ENCODE data around the gene ATRAID.
A peak's percentile ranks its signal among the peaks of the same experiment; 100 is the strongest.

ATRAID gene

DNA sequence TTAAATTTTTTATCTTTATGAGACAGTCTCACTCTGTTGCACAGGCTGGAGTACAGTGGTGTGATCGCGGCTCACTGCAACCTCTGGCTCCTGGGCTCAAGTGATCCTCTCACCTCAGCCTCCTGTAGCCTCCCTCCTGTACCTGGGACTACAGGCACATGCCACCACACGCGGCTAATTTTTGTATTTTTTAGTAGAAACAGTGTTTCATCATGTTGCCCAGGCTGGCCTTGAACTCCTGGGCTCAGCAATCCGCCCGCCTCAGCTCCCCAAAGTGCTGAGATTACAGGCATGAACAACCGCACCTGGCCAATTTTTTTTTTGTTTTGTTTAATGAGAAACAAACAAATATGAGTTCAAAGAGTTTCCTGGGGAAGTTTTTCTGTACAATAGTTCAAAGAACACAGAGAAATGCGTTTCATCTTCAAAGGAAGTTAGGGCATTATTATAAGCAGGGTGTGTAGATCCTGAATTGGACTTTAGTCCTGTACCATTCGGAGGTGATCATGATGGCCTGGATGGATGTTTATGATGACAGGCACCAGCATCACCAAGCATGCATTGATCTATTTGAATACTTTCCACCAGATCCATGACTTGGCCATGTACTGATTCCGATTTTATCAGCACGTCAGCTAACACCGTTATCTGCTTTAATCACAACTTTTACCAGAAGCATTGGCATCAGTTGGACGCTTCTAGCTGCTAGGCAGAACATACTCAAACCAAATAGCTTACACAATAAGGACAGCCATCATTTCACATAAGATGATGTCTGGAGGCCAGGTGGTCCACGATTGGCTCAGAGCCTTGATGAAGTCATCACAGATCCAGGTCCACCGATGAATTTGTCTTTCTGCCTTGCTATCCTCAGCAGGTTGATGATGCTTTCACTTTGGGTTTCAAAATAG, 34.1 kb upstream of the ATRAID start:
- no peaks in the 10 kb centered on the region for H3K36me3 ChIP-seq (ENCODE audit: insufficient read depth, low read length)
- no peaks in the 10 kb centered on the region for H3K9me3 ChIP-seq (ENCODE audit: low read depth, low read length)
- no peak overlapping the region for H3K27ac ChIP-seq
- no peak overlapping the region for H3K4me3 ChIP-seq
- no peak for DNase-seq (ENCODE audit: low read depth, low spot score)
- H3K9ac ChIP-seq (ENCODE audit: insufficient read length) = no peak overlapping the region
- TF ChIP-seq POLR2AphosphoS5 (IDR thresholded peaks at IDR 0.05; ENCODE audit: borderline replicate concordance, low read depth, low read length) (no peak), EZH2 (IDR thresholded peaks at IDR 0.05) (no peak)

DNA sequence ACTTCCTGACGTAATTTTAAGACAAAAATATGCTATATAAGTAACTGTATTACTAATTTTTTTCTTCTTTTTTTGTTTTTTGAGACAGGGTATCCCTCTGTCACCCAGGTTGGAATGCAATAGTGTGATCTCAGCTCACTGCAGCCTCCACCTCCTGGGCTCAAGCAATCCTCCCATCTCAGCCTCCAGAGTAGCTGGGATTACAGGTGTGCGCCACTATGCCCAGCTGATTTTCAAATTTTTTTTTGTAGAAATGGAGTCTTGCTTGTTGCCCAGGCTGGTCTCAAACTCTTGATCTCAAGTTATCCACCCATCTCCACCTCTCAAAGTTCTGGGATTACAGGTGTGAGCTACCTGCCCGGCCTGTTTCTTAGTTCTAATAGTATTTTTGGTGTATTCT, 33.4 kb upstream of the ATRAID start:
- Histone ChIP-seq H3K36me3 (ENCODE audit: insufficient read depth, low read length) (no peaks in the 10 kb centered on the region), H3K27ac (no peak overlapping the region), H3K9ac (ENCODE audit: insufficient read length) (no peak overlapping the region), H3K9me3 (ENCODE audit: low read depth, low read length) (no peaks in the 10 kb centered on the region), H3K4me3 (no peak overlapping the region)
- TF ChIP-seq EZH2 (IDR thresholded peaks at IDR 0.05) = no peak
- no peak for DNase-seq (ENCODE audit: low read depth, low spot score)

DNA sequence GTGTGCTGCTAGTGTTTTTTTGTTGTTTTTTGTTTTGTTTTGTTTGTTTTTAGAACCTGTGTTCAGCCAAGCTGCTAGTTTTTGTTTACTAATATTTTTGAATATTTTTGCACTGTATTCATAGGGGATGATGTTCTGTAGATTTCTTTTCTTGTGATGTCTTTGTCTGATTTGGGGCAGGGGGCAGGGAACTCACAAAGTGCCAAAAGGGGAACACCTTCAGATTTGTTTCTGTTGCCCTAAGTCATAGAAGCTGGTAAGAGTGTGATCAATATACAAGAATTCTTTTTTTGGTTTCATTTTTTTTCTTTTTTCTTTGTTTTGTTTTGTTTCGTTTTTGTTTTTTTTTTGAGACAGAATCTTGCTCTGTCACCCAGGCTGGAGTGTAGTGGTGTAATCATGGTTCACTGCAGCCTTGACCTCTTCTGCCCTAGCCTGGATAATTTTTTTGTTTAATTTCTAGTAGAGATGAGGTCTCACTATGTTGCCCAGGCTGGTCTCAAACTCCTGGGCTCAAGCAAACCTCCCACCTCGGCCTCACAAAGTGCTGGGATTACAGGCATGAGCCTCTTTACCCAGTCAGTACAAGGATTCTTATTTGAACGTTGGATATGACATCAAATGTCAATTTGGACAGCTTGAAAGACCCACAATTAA, 32.4 kb upstream of the ATRAID start:
- no peak for DNase-seq (ENCODE audit: low read depth, low spot score)
- Histone ChIP-seq H3K36me3 (ENCODE audit: insufficient read depth, low read length) (no peaks in the 10 kb centered on the region), H3K27ac (no peak overlapping the region), H3K9me3 (ENCODE audit: low read depth, low read length) (no peaks in the 10 kb centered on the region), H3K9ac (ENCODE audit: insufficient read length) (no peak overlapping the region), H3K4me3 (no peak overlapping the region)
- no peak for TF ChIP-seq POLR2AphosphoS5 (IDR thresholded peaks at IDR 0.05; ENCODE audit: borderline replicate concordance, low read depth, low read length)

DNA sequence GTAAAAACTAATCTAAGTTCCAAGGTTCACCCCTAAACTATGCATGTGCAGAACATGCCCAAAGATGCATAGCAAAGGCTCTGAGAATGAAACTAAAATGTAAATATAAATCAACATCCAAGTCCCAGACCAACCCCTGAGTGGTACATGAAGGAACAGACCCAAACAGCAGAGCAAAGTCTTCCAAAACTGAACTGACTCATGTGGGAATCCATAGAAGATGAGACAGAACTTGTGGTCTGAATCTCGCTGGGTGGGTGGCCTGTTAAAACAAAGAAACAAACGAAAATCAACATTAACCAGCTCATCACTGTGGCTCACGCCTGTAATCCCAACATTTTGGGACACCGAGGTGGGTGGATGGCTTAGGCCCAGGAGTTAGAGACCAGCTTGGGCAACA, 29.5 kb upstream of the ATRAID start:
- Histone ChIP-seq H3K4me3 (no peak overlapping the region), H3K27ac (no peak overlapping the region), H3K9me3 (ENCODE audit: low read depth, low read length) (no peaks in the 10 kb centered on the region), H3K9ac (ENCODE audit: insufficient read length) (no peak overlapping the region), H3K36me3 (ENCODE audit: insufficient read depth, low read length) (no peaks in the 10 kb centered on the region)
- DNase-seq (ENCODE audit: low read depth, low spot score) = no peak
- TF ChIP-seq POLR2AphosphoS5 (IDR thresholded peaks at IDR 0.05; ENCODE audit: borderline replicate concordance, low read depth, low read length) (no peak), EZH2 (IDR thresholded peaks at IDR 0.05) (no peak), FOXP2 (optimal IDR thresholded peaks at IDR 0.05; ENCODE audit: control extremely low read depth, extremely low read length, insufficient read depth) (no peak)

DNA sequence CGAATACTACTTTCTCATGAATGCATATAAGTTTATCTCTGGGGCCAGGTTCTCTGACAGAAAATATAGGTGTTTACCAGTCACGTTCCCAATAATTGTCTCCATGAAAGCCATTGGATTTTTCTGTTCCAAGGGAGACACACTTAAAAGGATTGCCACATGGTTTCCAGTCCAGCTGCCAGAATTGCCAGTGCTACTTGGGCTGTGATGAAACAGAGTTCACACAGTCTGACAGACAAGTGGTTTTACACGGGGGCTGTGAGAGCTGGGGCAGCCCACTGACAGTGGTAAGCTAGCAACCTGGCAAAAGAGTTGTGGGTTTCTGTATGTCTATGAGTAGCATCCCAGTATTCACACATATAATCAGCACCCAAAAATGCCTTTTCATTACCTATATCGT, 27.7 kb upstream of the ATRAID start:
- DNase-seq (ENCODE audit: low read depth, low spot score) = no peak
- Histone ChIP-seq H3K9ac (ENCODE audit: insufficient read length) (no peak overlapping the region), H3K4me3 (no peak overlapping the region), H3K27ac (peak overlapping the region; percentile 53), H3K9me3 (ENCODE audit: low read depth, low read length) (no peaks in the 10 kb centered on the region), H3K36me3 (ENCODE audit: insufficient read depth, low read length) (no peaks in the 10 kb centered on the region)
- no peak for TF ChIP-seq FOXP2 (optimal IDR thresholded peaks at IDR 0.05; ENCODE audit: control extremely low read depth, extremely low read length, insufficient read depth)
- TF ChIP-seq POLR2AphosphoS5 (IDR thresholded peaks at IDR 0.05; ENCODE audit: borderline replicate concordance, low read depth, low read length) = no peak
- no peak for TF ChIP-seq EZH2 (IDR thresholded peaks at IDR 0.05)

DNA sequence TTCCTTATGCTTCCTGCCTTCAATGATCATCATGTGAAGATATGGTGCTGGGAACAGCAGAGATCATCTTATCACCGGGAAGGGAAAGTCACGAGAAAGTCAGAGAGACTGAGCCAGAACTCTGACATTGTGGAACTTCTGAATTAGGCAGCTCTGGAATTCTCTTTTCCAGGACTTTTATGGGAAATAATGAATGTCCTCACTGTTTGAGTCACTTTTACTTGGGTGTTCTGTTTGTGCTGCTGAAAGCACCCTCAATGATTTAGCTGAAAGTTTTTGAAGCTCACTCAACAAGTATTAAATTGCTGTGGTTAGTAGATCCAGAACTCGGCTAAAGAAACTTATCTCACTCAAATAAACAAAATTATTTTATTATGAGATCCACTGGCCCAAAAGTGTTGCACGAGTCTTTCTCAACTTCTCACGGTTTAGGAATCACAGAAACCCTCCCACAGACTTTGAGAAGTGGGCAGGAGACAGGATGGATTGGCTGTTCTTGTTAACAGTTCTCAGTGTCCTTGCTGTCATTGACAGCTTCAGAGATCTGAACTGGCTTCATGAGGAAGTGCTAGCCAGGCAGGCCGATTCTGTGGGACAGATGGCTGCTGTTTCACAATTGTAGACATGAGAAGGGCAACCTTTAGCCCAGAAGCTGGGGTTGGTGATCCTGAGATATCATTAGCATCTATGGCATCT, 26.4 kb upstream of the ATRAID start:
- Histone ChIP-seq H3K9me3 (ENCODE audit: low read depth, low read length) (no peaks in the 10 kb centered on the region), H3K4me3 (no peak overlapping the region), H3K9ac (ENCODE audit: insufficient read length) (peak overlapping the region; percentile 33), H3K36me3 (ENCODE audit: insufficient read depth, low read length) (no peaks in the 10 kb centered on the region), H3K27ac (peak overlapping the region; percentile 91)
- TF ChIP-seq POLR2AphosphoS5 (IDR thresholded peaks at IDR 0.05; ENCODE audit: borderline replicate concordance, low read depth, low read length) = no peak
- TF ChIP-seq FOXP2 (optimal IDR thresholded peaks at IDR 0.05; ENCODE audit: control extremely low read depth, extremely low read length, insufficient read depth) = no peak
- TF ChIP-seq EZH2 (IDR thresholded peaks at IDR 0.05) = no peak
- DNase-seq (ENCODE audit: low read depth, low spot score) = no peak

DNA sequence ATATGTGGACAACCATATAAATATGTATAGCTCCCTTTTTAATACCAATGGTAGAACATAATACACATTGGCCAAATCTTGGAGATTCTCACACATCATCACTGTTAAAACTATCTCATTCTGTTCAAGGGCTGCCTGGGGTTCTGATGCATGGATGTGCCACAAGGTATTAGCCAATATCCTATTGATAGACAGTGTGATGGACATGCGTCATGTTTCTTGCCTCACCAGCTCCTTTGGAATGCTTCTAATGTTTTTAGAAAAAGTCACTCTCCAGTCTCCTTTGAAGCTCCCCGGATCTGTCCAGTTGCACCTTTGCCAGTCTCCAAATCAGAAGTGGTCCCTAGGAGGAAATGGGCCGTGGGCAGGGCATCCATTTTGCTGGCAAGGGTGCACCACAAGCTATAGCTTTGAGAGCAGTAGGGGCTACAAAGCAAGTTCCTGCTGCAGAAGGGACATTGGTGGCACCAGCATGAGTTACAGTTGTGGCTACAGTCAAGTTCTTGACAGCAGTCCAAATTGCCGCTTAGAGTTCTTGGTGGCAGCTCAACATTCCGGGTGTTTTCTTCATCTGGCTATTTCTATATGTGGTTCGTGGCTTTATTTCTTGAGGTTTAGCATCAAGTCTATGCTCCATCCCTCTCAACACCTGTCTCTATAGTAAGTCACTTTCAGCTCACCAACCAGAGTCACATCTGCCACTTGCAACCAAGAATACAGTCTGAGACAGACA, 25.1 kb upstream of the ATRAID start:
- no peak overlapping the region for H3K9ac ChIP-seq (ENCODE audit: insufficient read length)
- H3K36me3 ChIP-seq (ENCODE audit: insufficient read depth, low read length) = no peaks in the 10 kb centered on the region
- H3K9me3 ChIP-seq (ENCODE audit: low read depth, low read length) = no peaks in the 10 kb centered on the region
- DNase-seq (ENCODE audit: low read depth, low spot score) = no peak
- H3K4me3 ChIP-seq = no peak overlapping the region
- TF ChIP-seq EZH2 (IDR thresholded peaks at IDR 0.05) (no peak), FOXP2 (optimal IDR thresholded peaks at IDR 0.05; ENCODE audit: control extremely low read depth, extremely low read length, insufficient read depth) (no peak), POLR2AphosphoS5 (IDR thresholded peaks at IDR 0.05; ENCODE audit: borderline replicate concordance, low read depth, low read length) (no peak)
- no peak overlapping the region for H3K27ac ChIP-seq

DNA sequence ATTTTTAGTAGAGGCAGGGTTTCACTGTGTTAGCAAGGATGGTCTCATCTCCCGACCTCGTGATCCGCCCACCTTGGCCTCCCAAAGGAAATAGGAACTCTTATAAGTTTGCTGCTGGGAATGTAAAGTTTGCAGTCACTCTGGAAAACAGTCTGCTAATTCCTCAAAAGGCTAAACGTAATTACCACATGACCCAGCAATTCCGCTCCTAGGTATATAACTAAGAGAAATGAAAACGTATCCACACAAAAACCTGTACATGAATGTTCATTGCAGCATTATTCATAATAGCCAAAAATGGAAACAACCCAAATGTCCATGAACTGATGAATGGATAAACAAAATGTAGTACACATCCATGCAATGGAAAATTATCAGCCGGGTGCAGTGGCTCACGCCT, 21.9 kb upstream of the ATRAID start:
- H3K9me3 ChIP-seq (ENCODE audit: low read depth, low read length) = no peaks in the 10 kb centered on the region
- H3K27ac ChIP-seq = no peak overlapping the region
- no peak for DNase-seq (ENCODE audit: low read depth, low spot score)
- no peak for TF ChIP-seq FOXP2 (optimal IDR thresholded peaks at IDR 0.05; ENCODE audit: control extremely low read depth, extremely low read length, insufficient read depth)
- TF ChIP-seq EZH2 (IDR thresholded peaks at IDR 0.05) = no peak
- TF ChIP-seq POLR2AphosphoS5 (IDR thresholded peaks at IDR 0.05; ENCODE audit: borderline replicate concordance, low read depth, low read length) = no peak
- H3K36me3 ChIP-seq (ENCODE audit: insufficient read depth, low read length) = no peaks in the 10 kb centered on the region
- H3K4me3 ChIP-seq = no peak overlapping the region
- H3K9ac ChIP-seq (ENCODE audit: insufficient read length) = no peak overlapping the region
